HL-60 (cell line): ENCODE measurements around the gene ZNF282.
A peak's percentile ranks its signal among the peaks of the same experiment; 100 is the strongest.

Experiments
- DNase-seq, 2 experiments: peaks; one replicate each; pipeline ENCODE4 v3.0.0-alpha.2; 2010 to 2020; ENCODE audit warnings: low read depth in 1 of 2, low spot score in 1 of 2
- H3K27ac ChIP-seq: fragments of 250-450 bp; sonication (Bioruptor Pico); replicated peaks from 2 replicates; pipeline ENCODE4 v1.5.1; 2020; ENCODE audit warnings: mild to moderate bottlenecking, moderate library complexity
- H3K27me3 ChIP-seq: fragments of 250-450 bp; sonication (Bioruptor Pico); 2 replicates; pipeline ENCODE4 v1.5.1; 2021; ENCODE audit warnings: mild to moderate bottlenecking, moderate library complexity; ENCODE audit not compliant: insufficient read depth, poor library complexity, severe bottlenecking
- H3K4me3 ChIP-seq: replicated peaks from 2 replicates; pipeline ENCODE4 v1.5.1; 2011; ENCODE audit warnings: mild to moderate bottlenecking, control low read depth, low read length; ENCODE audit not compliant: insufficient read depth
- CTCF ChIP-seq: IDR thresholded peaks from one replicate; pipeline ENCODE4 v1.5.1; 2011; ENCODE audit warnings: low read length, control low read depth, inconsistent platforms; ENCODE audit not compliant: insufficient read depth
- GABPA ChIP-seq: IDR thresholded peaks from 2 replicates; pipeline ENCODE4 v1.6.1; 2012; ENCODE audit warnings: low read depth
- POLR2AphosphoS5 ChIP-seq: IDR thresholded peaks from 2 replicates; pipeline ENCODE4 v1.6.1; 2012; ENCODE audit warnings: low read depth
- REST ChIP-seq: IDR thresholded peaks from 2 replicates; pipeline ENCODE4 v1.6.1; 2012; ENCODE audit warnings: low read depth; ENCODE audit not compliant: insufficient replicate concordance
- SPI1 ChIP-seq: IDR thresholded peaks from 2 replicates; pipeline ENCODE4 v1.6.1; 2012; ENCODE audit warnings: low read depth, mild to moderate bottlenecking, borderline replicate concordance

Gene ZNF282

GRCh38 chr7:149171892-149172533, 23.3 kb upstream of the ZNF282 start:
- H3K27ac ChIP-seq = peak overlapping the region; percentile 69
- no peak for TF ChIP-seq CTCF
- no peak for TF ChIP-seq REST
- no peak for TF ChIP-seq GABPA
- no peak for TF ChIP-seq SPI1
- no peak for TF ChIP-seq POLR2AphosphoS5
- H3K4me3 ChIP-seq = no peak overlapping the region
- no peak for DNase-seq
- no peaks in the 10 kb centered on the region for H3K27me3 ChIP-seq

- H3K27me3 ChIP-seq = no peaks in the 10 kb centered on the region
- peak overlapping the region; percentile 69 for H3K27ac ChIP-seq
- no peak for DNase-seq
- no peak for TF ChIP-seq REST
- TF ChIP-seq SPI1 = no peak
- TF ChIP-seq CTCF = no peak
- TF ChIP-seq POLR2AphosphoS5 = no peak
- TF ChIP-seq GABPA = no peak
- H3K4me3 ChIP-seq = no peak overlapping the region
These were observed 22.8 kb upstream of the ZNF282 start for GRCh38 chr7:149172534-149172920.

- H3K27ac ChIP-seq = no peak overlapping the region
- TF ChIP-seq GABPA (no peak), CTCF (no peak), SPI1 (no peak), REST (no peak), POLR2AphosphoS5 (no peak)
- H3K27me3 ChIP-seq = no peaks in the 10 kb centered on the region
- no peak overlapping the region for H3K4me3 ChIP-seq
- no peak for DNase-seq
These were observed 20.2 kb upstream of the ZNF282 start for GRCh38 chr7:149175150-149175549.
